ENCODE data around the gene GRK4.
"Not testable (repeated sequence)": the region's sequence is repeated elsewhere in the genome, so short reads cannot be mapped to it uniquely, and the experiment has no call there.

Gene GRK4

DNA sequence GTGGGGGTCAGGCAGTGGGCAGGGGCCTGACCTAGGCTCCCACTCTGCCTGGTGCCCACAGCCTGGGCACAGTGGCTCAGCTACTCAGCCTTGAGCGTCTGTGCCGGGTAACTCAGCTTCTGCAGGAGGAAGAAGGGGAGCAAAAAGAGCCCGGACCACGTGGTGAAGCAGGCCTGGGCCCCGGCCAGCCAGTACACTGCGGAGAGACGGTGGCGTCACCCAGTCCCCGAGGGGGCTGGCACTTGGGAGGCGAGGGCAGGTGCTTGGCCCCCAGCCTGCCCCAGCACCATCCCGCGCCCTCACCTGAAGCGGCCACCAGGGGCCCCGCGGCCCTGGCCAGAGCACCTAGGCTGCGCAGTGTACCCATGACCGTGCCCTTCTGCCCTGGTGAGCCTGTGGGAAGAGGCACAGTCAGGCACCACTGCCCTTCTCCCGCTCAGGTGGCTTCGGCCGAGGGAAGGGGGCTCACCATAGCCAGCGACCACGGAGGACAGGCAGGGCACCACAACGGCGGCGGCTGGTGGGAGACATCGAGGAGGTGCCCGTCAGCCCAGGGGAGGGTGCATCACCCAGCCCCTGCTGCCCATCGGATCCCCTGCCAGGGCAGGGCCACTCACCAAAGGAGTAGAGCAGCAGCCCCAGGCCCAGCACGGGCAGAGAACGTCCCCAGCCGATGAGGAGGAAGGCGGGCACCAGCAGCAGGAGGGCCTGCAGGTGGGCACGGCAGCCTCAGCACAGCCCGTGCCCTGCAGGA, 32.4 kb upstream of the GRK4 start:
- DNase-seq (ENCODE audit: low read depth in 2 of 2, low spot score in 1 of 2): no peak

DNA sequence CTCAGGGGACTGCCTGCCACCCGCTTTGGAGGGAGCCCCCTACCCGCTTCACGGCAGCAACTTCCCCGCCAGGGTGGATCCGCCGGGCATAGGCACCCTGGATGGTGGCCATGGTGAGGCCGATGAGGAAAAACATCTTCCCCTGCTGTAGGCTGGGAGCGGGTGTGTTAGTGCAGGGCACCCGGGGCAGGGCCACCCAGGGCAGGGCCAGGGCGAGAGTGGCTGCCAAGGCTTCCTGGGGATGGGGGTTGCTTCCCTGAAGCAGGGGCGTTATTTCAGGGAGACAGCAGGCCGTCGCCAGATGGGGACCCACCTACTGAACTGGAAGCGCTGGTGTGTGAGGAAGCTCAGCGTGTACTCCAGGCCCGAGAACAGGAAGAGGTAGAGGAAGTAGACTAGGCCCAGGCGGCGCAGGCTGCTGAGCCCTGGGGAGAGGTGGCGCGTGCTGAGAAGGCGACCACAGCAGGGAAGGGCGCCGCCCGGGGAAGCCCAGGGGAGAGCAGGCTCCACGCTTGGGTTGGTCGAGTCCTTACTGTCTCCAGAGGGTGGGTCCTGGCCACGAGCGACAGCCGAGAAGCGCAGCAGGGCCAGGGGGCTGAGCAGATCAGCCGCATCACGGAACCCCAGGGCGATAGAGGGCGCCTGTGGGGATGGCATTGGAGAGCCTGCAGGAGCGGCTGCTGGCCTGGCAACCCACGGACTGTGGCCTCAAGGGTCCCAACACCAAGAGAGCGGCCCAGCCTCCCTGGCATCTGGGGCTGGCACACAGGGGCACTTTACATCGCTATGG, 31.7 kb upstream of the GRK4 start:
- DNase-seq (ENCODE audit: low read depth in 2 of 2, low spot score in 1 of 2): no peak

DNA sequence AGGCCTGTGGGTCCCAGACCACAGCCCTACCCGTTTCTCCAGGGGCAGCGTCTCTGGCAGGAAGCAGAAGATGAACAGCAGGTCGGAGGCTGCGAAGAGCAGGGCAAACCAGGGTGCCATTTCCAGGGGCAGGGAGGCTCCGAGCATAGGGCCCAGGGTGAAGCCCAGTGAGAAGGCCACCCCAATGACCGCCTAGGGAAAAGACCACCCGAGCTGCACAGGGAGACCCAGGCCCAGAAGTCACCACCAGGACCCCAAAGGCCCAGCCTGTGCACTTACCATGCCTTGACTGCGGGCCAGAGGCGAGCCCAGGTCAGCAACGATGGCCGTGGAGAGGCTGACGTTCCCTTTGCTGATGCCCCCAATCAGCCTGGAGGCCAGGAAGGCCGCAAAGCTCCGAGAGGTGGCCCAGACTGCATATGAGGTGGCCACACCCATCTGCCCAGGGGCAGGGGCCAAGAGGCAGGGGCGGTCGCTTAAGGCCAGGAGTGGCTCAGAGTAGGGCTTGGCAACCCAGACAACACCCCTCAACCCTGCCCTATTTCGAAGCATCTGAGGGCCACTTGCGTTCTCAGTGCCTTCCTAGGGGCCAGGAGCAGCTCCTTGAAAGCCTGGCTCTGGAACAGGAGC, 30.9 kb upstream of the GRK4 start:
- DNase-seq (ENCODE audit: low read depth in 2 of 2, low spot score in 1 of 2): no peak

DNA sequence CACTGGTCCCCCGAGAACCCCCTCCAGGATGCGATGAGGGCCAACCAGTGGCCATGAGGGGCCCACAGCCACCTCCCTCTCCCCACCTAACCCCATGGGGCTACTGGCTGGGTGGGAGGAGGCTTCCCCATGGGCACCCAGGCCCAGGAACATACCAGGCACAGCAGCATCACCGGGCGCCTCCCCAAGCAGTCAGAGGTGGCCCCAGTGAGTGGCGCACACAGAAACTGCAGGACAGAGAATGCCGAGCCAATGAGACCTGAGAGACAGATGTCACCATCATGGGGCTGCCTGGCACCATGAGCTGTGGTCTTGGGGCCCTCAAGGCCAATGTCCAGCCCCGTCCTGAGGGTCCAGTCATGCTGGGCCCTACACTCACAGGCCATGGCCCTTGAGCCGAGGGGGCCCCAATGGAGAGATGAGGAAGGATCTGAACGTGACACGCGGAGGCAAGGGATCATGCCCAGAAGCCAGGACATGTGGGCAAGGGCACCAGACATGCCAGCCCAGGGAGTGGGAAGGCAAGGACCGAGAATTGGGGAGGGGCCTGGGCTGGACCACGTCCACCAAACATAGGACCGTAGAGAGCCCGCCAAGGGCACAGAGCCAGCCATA, 30.3 kb upstream of the GRK4 start:
- no peak for DNase-seq (ENCODE audit: low read depth in 2 of 2, low spot score in 1 of 2)

DNA sequence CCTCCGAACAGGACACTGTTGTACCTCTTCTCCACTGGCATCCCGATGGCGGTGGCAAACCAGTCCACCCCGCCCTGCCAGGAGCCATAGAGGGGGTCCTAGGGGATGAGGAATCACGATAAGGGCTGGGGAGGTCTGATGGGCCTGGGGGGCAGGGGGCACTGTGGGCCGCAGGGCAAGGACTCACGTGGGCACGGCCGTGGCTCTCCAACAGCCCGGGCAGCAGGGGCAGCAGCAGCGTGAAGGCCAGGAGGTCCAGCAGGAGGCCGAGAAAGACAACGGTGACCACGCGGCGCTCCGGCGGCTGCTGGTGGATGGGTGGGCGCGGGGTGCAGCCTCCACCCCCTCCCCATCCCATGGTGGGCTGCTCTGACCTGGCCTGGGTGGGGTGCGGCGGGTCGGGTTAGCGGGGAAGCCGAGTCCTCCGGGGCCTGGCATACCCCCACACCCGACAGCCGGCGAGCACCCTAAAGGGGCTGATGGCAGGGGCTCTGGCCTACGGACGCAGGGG, 29.8 kb upstream of the GRK4 start:
- DNase-seq (ENCODE audit: low read depth in 2 of 2, low spot score in 1 of 2): no peak

DNA sequence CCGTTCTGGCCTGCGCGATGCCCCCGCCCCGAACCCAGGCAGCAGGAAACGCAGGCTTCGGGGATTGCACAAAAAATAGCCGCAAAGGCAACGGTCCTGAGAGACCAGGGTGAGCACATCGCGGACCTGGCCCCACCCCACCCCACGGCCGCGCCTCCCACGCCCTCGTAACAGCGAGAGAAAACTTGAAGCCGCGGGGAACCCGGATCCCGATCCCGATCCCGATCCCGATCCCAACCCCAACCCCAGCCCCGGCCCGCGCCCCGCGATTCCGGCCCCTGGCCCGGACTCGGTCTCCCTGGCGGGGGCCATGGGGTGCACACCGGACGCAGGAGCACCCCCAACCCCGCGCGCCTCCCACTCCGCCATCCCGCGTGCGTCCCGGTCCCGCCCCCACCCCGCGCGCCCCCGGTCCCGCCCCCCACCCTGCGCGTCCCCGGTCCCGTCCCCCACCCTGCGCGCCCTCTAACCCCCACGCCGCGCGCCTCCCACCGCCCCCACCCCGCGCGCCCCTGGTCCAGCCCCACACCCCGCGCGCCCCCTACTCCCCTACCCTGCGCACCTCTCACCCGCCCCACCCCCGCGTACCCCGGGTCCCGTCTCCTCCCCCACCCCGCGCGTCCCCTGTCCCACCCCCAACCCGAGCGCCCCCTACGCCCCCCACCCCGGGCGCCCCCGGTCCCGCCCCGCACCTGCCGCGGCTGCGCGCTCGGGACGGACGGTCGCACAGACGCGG, 29.1 kb upstream of the GRK4 start:
- DNase-seq (ENCODE audit: low read depth in 2 of 2, low spot score in 1 of 2): no peak

DNA sequence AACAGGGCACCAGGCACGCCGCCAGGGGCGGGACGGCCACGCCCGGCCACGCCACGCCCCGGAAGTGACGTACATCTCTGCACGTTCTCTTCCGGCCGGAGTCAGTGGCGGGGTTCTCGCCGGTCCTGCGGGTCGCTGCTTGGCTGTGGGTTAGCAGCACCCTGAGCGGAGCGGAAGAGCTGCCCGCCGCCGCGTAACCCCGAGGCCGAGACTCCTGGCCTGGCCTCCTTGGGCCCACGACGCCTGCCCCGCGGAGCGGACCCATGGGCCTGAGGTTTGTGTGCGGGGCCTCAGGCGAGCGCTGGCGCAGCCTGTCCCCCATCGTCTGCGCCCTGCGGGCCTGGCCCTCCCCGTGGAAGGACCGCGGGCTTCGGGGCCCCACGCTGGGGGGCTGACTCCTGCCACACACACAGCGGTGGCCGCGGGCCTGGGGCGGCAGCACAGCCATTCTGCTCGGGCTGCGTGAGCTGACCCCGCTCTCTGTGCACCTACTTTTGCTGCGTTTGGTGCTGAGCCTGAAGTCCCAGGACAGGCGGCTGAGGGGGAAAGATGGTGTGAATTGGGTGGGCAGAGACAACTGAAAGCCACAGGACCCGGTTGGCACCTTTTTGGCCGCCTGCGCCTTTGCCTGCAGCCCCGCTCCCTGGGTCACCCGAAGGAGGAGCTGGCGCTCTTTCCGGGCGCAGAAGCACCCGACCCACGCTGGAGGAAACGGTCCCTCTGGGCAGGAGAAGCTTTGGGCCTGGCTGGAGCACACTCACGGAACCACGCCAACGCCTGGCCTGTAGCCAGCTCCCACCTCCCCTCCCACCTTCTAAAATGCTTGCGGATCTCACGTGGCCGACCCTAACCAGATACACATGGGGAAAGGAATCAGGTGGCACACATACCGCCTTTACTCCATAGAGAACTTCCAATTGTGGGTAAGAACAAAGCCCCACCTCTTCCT, 28.3 kb upstream of the GRK4 start:
- DNase-seq (ENCODE audit: low read depth in 2 of 2, low spot score in 1 of 2): peak; percentile 90 to 93

DNA sequence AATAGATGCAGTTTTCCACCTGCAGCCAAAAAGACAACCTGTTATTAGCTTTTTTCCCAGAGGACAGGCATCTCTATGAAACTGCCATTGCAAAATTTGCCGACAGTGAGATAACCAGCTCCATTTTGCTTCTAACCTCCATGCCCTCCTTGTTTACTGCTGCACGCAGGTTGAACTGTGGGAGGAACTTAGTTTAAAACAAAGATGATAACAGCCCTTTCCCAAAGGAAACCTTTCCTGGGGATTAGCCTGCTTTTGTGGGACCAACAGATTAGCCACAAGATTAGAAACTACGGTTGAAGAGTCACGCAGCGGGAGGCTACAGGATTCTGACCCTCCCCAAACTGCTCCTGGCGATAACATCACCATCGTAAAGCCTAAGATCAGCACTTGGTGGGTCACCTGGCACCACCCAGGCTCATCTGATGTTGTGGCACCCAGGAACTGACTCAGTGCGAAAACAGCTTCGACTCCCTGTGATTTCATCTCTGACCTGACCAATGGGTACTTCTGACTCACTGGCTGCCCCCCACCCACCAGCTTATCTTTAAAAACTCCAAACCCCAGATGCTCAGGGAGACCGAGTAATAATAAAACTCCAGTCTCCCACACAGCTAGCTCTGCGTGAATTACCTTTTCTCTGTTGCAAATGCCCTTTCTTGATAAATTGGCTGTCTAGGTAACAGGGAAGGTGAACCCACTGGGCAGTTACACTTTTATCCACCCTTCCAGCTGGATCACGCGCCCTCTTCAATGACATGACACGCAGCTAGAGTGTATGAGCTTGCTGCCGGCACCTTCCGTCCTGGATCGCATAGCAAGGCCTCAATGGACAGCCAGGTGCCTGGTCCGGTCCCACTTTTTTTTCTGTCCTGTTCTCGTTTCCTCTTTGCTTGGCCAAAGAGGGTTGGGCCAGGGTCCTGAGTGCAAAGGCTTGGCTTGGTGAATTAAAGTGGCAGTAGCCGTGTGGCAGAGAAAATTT, 27.3 kb upstream of the GRK4 start:
- DNase-seq (ENCODE audit: low read depth in 2 of 2, low spot score in 1 of 2): no peak

DNA sequence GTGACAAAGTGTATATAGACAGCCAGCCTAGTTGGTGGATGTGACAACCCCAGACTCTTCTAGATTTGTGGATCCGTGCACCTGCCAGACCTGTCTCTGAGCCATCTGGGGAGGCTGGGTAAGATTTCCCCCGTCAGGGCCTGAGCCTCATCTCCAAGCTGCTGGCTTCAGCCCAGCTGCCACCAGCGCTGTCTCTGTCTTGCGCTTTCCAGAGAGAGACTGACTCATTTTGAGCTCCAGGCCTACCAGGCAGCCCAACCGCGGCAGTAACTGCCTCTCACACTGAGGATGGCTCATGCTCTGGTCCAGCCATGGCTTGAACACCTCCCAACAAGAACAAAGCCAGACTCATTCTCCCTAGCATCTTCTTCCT, 26.6 kb upstream of the GRK4 start:
- no peak for DNase-seq (ENCODE audit: low read depth in 2 of 2, low spot score in 1 of 2)

DNA sequence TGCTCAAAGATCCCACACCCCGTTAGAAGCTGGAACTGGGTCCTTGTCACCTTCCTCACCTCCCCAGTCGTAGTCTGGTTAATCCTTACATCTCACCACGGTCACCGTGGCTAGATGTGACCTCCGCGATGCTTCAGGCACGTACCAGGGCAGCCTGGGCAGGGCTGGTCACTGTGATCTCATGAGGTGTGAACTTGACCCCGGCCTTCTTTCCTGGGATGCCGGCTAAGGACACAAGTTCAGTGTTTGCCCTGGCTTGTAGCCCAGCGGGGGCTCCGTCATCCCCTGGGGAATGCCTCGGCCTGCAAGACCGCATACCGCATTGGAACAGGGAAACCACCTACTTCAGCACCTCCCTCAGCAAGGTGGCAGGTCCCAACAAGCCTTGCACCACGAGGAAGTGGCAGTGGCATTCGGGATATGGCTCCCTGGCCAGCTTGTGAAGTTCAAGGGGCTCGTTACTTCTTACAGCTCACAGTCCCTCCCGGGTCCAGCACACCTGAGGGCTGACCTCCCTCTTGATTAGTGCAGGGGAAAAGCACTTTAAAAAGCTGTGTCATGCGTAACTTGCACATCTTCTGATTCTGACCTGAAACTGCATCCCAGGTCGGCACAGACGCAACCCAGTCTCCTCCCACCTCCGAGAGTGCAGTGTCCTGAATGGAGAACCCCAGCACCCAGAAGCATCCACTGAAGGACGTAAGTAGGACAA, 26.1 kb upstream of the GRK4 start:
- DNase-seq (ENCODE audit: low read depth in 2 of 2, low spot score in 1 of 2): no peak

DNA sequence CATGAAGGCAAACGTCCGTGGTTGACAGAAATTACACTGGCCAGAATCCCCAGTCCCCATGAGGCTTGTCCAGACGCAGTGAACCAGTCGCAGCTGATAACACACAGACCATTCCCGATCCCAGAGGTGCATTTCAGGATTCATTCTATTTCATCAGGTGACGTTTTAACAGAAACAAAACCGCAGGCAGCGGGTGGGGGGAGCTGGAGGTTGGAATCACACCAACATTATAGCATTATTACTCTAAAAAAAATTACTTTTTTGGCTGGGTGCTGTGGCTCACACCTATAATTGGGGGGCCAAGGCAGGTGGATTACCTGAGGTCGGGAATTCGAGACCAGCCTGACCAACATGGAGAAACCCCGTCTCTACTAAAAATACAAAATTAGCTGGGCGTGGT, 25.4 kb upstream of the GRK4 start:
- DNase-seq (ENCODE audit: low read depth in 2 of 2, low spot score in 1 of 2): no peak

DNA sequence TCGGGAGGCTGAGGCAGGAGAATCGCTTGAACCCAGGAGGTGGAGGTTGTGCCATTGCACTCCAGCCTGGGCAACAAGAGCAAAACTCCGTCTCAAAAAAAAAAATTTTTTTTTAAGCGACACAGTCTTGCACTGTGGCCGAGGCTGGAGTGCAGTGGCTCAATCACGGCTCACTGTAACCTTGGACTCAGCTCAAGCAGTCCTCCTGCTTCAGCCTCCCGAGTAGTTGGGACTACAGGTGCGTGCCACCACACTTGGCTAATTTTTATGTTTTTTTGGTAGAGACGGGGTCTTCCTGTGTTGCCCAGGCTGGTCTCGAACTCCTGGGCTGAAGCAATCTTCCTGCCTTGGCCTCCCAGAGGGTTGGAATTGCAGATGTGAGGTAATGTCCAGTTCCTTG, 25.0 kb upstream of the GRK4 start:
- DNase-seq (ENCODE audit: low read depth in 2 of 2, low spot score in 1 of 2): not testable (repeated sequence)

DNA sequence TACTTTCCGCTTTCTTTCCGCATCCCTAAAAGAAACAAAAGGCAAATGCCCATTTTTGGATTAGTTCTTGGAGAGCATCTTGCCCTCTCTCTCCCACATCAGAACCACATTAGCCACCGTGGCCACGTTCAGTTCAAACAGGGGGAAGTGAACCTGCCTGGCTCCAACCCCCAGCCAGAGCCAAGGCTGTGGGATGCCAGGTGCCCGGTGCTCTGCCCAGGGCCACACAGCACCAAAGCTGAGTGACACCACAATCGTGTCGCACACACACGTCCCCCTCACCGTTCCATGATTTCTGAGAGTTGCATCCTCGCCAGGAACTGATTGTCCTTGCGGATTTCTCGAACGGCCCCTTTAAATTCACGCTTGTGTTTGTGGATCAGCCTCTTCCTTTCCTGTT, 24.5 kb upstream of the GRK4 start:
- no peak for DNase-seq (ENCODE audit: low read depth in 2 of 2, low spot score in 1 of 2)

DNA sequence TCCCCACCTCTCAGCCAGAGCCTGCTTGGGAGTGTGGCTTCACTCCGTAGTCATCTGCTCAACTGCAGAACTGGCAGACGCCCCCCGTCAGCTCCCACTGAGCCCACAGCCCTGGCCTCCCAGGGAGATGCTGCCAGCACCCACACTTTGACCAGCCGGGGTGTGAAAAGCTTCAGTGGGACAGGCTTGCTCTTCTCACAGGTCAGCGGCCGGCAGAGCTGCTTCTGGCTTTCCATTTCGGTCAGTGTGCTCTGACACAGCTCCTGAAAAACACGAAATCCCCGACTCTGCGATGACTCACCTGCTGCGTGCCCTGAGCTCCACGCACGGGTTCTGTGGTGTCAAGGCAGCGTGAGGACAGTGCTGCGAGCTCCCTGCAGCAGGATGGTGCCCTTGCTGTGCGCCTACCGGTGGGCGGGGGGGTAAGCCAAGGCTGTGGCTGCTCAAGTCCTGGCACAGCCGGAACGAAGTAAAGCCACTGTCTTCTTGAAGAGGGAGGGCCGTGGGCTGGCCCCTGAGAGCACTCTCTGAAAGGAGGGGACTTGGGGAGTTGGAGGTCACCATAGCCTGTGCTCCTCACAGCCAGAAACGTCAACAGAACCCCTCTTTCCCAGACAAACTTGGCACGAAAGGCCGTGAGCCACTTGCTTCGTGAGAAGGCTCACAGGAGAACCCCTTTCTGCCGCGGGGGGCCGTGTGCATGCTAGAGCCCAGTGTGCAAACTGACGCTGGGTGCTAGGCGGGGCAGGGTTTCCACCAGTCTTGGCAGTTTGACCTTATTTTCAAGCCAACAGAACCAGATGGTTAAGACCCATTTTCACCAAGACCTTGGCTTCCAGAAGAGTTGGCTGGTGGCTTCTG, 23.8 kb upstream of the GRK4 start:
- no peak for DNase-seq (ENCODE audit: low read depth in 2 of 2, low spot score in 1 of 2)

DNA sequence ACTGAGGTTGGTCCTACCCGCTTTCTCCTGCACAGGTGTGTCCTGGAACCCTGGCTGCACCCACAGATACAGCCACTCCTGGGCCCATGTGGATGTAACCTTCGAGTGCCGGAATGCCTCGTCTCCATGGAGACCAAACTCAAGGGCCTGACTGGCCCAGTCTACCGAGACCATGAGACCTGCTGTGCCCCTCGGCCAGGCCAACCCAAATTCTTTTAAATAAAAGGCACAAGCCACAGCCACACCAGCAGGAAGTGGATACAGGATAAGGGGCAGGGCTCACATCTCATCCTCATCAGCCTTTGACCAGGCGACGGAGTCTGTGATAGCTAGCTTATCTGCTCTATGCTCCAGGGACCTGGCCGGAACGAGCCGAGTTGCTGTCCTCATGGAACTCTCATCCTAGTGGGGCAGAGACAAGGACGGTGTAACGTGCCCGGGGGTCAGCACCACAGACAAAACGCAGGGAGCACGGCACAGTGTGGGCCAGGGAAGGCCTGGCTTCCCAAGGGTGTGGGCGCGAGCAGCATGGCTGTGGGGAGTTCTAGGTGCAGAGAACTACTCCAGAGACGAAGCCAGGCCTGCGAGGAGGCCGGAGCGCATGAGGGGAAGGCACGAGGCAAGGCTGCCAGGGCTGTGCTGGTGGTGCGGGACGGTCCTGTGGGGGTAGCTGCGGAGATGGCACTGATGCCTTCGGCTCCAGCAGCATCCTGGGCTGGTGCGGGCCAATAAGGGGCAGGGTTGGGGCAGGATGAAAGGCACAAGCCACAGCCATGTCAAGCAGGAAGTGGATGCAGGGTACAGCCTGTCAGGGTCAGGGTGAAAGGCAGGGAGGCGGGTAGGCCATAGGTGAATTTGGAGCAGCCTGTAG, 22.9 kb upstream of the GRK4 start:
- DNase-seq (ENCODE audit: low read depth in 2 of 2, low spot score in 1 of 2): no peak
